Stimulated activated naive CD4-positive, alpha-beta T cell treated with Interleukin-2 at 50 U/mL for 16 hours (primary cell): ENCODE data around the gene SIGLEC8.
"Not testable (repeated sequence)": the region's sequence is repeated elsewhere in the genome, so short reads cannot be mapped to it uniquely, and the experiment has no call there.

ENCODE experiments used
- DNase-seq: peaks from one replicate; lab custom pipeline; 2025; lab: John Stamatoyannopoulos, UW

The SIGLEC8 gene

DNA sequence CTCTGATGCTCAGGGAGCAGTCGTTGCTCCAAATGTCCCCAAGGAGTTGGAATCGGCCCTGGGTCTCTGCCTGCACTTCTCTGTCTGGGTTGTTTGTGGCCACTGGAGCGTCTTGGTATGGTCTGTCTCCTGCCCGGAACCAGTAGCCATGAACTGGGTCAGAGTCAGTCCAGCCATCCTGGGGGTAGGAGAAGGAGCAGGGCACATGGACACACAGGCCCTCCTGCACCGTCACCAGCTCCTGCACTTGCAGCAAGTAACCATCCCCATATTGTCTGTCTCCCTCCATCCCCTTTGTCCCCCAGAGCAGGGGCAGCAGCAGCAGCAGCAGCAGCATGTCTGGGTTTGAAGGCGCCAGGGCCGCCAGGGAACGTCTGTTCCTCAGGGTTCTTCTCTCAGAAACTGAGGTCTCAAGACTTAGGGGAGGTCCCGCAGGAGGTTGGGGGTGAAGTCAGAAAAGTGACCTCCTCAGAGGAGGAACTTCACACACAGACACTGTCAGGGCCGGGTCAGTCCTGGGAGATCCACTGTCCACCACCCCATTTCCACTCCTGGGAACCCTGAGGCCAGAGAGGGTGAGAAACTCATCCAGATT, at the start of gene SIGLEC8:
Gene SIGLEC8 (minus strand): TSS at position 404 of the 595 bp plus-strand sequence. CDS start 67 bp downstream, at position 337.
- DNase-seq: no peak

DNA sequence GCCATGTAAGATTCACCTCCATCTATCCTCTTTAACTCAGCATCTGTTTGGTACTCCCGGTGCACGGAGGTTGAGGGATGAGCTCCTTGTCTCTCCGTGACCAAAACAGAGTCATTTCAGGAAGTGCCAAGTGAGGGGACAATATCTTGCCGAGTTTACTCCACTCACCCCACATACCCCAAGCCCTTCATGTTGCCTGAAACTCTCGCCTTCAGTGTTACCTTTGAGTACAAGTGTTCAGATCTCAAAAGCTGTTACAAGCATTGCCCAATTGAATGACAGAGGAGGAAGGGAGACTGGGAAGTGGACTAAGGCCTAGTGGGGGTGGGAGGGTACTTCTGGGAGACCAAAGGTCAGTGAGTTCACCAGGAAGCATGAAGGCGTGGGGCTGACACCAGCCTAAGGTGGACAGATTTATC, 49.4 kb upstream of the SIGLEC8 start:
- DNase-seq: no peak

DNA sequence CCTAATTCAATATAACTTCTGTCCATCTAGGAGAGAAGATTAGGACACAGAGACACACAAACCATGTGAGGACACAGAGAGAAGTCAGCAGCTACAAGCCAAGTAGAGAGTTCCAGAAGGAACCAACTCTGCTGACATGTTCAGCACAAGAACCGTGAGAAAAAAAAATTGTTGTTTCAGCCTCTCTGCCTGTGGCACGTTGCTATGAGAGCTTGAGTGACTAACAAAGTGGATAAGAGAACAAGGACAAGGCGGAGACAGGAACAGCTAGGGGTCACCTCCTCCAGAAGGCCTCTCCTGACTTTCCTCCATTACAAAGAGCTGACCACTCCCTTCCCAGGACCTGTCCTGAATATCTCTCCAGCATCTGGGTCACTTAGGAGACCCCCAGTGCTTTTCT, 48.9 kb upstream of the SIGLEC8 start:
- DNase-seq: no peak

GRCh38 chr19:51505904-51506303, 47.6 kb upstream of the SIGLEC8 start:
- DNase-seq: no peak

GRCh38 chr19:51503896-51504295, 45.6 kb upstream of the SIGLEC8 start:
- DNase-seq: no peak

DNA sequence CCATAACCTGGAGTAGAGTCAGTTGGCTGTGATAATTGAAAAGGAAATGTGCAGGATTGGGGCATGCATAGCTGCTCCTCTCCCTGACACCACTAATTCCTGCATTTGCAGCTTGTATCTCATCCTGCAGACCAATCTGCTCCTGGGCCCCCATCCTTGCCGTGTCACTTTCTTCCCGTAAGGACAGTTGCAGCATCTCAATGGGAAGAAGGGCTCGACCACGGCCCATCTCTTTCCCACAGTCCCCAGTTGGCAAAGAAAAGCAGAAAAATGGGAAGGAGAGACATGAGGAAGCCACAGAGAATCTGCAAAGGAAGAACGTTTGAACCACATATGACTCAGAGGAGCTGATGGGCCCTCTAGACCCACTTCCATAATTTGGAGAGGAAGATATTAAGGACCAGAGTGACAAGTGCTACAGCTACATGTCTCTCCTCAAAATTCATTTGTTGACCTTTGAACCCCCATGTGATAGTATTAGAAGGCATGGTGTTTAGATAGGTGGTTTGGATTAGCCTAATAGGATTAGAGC, 45.1 kb upstream of the SIGLEC8 start:
- DNase-seq: no peak

- no peak for DNase-seq
Measured at GRCh38 chr19:51501594-51502263, 43.5 kb upstream of the SIGLEC8 start, which contains the start of gene SIGLEC12. TSS of gene SIGLEC12 (minus strand) at chr19:51501800. CDS start at chr19:51501733, 67 bp downstream.

- not testable (repeated sequence) for DNase-seq
Measured at GRCh38 chr19:51500931-51501330, 42.7 kb upstream of the SIGLEC8 start.

GRCh38 chr19:51497666-51498065, 39.4 kb upstream of the SIGLEC8 start:
- no peak for DNase-seq

DNA sequence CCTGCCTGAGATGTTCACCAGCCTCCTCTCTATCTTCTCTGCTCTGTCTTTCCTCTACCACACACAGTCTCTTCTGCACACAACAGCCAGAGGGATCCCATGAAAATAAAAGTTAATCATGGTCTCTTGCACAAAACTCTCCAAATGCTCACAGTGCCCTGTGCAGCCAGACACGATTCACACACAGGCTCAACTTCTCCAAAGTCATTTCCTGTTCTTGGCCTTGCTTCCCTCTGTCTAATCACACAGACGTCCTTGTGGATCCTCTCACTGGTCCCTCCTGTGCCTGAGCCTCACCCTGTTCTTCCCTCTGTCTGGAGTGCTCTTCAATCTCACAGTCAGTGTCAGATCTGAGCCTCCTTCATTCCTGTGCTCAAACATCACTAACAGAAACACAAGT, 35.5 kb upstream of the SIGLEC8 start:
- no peak for DNase-seq

GRCh38 chr19:51491586-51491985, 33.3 kb upstream of the SIGLEC8 start:
- DNase-seq: no peak

- DNase-seq: no peak
Measured at GRCh38 chr19:51490676-51491075, 32.4 kb upstream of the SIGLEC8 start.

DNA sequence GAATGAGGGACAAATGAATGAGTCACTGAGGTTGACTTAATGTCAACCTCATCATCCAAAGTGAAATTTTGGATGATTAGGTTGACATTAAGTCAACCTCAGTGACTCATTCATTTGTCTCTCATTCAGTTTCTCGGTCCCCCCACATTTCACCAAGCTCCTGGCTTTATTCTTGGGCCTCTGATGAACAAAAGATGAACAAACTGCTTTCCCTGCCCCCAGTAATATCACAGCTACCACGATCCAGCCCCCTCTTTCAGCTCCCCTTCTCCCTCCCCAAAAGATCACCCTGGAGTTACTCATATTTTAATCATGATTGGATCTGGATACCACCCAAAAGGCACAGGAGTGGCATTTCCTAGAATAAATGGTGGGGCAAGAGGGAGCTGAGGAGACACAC, 30.9 kb upstream of the SIGLEC8 start:
- no peak for DNase-seq

DNA sequence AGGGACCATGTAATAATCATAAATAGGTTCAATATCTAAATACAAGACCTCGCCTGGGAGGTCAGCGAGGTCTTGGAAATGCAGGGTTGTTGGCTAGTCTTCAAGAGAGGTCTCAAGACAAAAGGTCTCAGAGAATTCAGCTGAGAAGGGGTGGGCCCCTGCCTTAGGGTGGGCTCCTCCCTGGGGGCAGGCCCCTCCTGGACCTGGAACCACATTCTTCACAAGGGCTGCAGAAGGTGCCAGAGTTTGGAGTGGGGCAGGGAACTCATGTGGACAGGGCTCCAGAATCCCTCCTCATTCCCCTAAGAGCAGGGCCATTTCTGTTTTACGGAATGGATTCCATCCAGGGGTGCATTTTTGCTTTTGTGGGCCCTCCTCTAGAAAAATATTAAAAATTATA, 30.2 kb upstream of the SIGLEC8 start:
- DNase-seq: no peak

DNA sequence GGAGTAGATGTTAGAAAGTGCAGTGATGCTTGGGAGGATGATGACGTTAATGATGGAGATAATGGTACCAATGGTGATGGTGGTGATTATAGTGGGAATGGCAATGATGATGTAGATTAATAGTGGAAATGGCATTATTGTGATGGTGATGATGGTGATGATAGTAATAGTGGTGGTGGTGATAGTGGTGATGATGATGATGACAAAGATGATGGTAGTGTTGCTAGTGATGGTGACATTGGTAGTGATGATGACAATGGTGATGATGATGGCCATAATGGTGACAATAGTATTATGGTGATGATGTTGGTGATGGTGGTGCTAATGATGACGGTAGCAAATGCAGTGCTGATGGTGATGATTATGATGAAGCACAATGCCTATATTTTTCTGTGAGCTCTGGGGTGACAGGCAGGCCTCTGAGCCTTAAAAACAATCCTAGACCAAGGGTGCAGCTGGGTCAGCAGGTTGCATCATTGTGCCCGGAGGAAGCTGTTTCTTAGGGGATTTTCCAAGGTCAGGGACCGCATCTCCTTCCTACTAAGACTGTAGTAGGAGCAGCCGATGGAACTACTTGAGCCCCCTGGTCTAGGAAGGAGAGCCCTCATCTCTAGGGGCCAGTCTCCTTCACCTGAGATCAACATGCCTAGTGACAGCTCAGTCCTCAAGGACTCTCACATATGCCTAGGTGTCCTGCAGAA, 27.9 kb upstream of the SIGLEC8 start:
- no peak for DNase-seq

DNA sequence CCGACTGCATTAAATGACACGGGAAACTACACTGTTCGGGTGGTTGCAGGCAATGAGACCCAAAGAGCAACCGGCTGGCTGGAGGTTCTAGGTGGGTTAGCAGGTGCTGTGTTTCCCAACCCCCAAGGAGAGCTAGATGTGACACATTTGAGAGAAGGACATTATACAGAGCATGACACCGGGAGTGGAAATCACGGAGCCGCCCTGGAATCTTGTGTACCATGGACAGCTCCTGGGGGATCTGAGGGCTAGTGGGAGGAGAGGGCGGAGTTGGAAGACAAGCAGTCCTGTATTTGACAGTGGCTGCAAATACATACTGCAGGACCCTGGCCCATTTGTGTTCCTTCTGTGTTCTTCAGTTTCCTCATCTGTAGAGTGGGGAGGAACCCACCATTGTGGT, 22.3 kb upstream of the SIGLEC8 start:
- no peak for DNase-seq

DNA sequence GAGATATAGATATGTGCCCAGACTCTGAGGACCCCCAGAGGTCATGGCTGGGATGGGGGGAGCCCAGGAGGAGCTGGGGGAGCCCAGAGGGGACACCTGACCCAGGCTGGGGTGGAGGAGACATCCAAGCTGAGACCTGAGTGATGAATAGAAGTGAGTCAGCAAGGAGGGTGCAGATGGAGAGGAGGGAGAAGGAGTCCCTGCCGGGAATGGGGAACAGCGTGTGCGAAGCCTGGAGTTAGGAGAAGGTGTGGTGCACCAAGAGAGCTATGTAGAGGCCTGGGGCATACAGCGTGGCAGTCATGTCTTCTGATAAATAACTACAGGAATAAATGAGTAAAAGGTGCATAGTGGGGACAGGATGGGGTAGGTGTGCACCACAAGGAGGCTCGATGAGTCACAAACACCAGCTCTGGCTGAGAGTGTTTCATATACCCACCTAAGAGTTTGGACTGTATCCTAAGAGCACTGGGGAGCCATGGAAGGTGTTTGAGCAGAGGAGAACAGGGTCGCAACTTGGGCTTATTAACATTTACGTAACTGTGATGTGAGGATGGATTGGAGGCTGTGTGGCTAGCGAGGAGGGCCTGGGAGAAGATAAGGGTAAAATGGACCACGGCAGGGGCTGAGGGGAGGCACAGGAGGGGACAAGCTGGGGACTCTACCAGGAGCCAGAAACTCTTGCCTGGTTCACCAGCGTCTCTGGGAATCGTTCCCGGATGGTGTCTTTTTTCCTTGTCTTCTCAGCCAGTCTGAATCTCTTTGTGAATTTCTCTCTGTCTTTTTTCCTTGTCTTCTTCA, 21.5 kb upstream of the SIGLEC8 start:
- no peak for DNase-seq

GRCh38 chr19:51478381-51479234, 20.4 kb upstream of the SIGLEC8 start, which contains the start of gene CEACAM18:
TSS of gene CEACAM18 (plus strand) at chr19:51478539.
- no peak for DNase-seq

DNA sequence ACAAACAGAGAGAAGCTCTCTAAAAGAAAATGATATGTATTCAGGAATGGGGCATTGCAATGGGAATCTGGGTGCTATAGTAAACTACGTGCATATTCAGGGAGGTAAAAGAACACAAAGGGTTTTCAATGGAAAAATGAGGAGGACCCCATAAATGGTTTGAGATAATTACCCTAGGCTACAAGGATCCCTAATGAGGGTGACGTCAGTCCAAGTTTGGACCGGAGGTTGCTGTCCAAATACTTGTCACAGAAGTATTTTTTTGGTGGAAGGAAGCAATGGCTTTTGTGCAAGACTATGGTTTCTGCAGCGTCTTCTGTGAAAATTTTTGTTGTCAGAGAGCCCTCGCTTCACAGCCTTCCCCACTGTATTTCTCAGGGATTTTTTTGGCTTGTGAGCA, 19.1 kb upstream of the SIGLEC8 start:
- no peak for DNase-seq

DNA sequence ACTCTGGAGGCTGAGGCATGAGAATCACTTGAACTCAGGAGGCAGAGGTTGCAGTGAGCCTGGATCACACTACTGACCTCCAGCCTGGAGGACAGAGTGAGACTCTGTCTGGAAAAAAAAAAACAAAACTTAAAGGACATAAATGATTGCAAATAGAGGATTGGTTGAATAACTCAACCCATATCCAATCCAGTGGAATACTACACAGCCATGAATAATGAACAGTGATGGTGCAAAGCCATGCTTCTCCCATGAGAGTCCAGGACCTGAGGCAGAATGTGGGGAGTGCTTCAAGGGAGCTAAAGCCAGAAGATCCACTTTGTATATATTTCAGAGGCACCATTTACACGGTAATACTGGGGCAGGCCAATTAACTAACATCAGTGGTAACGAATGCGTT, 17.9 kb upstream of the SIGLEC8 start:
- DNase-seq: no peak
